ENCODE measurements around the gene CDH4. TPM values are rescaled to one million over a fixed set of nuclear protein-coding genes. Genes with fewer than 3 reads are reported as not detected.

CDH4 gene
- total and polyA plus RNA-seq, 12 donors: 0.04 to 0.25 (median 0.08) TPM; not detected in 5

DNA sequence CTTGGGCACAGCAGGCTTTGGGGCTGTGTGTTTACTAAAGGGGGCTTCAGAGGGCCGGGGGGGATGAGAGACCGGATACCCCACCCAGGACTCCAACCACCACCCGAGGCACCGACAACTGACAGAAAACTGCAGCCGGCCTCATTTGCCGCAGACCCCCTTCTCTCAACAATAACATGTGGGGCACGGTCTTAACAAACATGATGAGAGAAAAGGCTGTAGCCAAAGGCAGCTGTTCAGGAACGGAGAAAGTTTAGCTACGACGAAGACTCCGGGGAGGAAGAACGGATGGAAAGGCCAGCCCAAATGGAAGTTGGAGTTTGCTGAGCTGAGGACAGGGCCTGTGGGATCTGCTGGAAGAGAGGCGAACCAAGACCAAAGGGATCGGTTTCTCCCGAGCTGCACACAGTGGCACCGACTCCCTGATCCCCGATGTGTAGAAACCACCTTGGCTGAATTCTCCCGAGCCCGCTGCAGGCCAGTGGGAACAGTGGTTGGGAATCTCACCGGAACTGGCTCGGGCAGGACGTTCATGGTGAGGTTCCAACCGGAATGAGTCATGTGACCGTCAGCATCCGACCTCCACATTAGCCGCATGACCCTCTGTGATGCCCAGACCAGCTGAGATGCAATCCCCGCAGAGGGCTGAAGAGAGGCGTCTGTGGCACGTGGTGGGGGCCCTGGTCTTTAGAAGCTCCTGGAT is 454.3 kb downstream of the CDH4 start:
- TF ChIP-seq, protein P1, sequence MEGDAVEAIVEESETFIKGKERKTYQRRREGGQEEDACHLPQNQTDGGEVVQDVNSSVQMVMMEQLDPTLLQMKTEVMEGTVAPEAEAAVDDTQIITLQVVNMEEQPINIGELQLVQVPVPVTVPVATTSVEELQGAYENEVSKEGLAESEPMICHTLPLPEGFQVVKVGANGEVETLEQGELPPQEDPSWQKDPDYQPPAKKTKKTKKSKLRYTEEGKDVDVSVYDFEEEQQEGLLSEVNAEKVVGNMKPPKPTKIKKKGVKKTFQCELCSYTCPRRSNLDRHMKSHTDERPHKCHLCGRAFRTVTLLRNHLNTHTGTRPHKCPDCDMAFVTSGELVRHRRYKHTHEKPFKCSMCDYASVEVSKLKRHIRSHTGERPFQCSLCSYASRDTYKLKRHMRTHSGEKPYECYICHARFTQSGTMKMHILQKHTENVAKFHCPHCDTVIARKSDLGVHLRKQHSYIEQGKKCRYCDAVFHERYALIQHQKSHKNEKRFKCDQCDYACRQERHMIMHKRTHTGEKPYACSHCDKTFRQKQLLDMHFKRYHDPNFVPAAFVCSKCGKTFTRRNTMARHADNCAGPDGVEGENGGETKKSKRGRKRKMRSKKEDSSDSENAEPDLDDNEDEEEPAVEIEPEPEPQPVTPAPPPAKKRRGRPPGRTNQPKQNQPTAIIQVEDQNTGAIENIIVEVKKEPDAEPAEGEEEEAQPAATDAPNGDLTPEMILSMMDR (IDR thresholded peaks at IDR 0.05): no peak
- Histone ChIP-seq H3K9me3 (no peaks in the 10 kb centered on the region), H3K27ac (no peak overlapping the region), H3K4me3 (no peak overlapping the region), H3K27me3 (peaks cover 0 to 15% (median 0%) of the 10 kb centered on the region in 7 donors), H3K4me1 (no peaks in the 10 kb centered on the region), H3K36me3 (no peaks in the 10 kb centered on the region)
- 89 to 91% methylated on average over 29 of the region's 29 CpGs for WGBS, 2 donors
- intact Hi-C loops (cut with DNase I): no loop called here
- DNase-seq: no peak
- no peak for ATAC-seq

DNA sequence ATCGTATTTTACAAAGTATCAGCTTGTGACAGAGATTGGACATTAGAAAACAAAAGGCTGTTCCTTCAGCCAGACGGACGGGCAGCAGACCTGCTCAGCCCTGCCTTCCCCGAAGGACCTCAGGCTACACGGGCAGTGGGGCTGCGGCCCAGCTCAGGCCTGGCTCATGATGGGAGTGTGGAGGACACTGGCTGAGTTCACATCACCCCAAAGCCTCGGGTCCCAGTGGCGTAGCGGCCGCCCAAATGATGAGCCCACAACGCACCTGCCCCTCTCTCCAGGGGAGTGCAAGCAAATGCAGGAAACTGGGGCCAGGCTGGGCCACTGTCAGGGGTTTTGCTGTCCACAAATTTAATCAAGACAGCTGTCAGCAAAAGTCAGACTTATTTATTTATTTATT is 456.8 kb downstream of the CDH4 start:
- TF ChIP-seq, protein P1 (IDR thresholded peaks at IDR 0.05): no peak
- H3K9me3 ChIP-seq: no peaks in the 10 kb centered on the region
- DNase-seq (no peak), ATAC-seq (no peak)
- no peaks in the 10 kb centered on the region for H3K36me3 ChIP-seq
- H3K27me3 ChIP-seq: peaks cover 0 to 20% (median 0%) of the 10 kb centered on the region in 7 donors
- H3K4me3 ChIP-seq: no peak overlapping the region
- no peak overlapping the region for H3K27ac ChIP-seq
- H3K4me1 ChIP-seq: no peaks in the 10 kb centered on the region
- 86 to 91% methylated on average over 11 of the region's 11 CpGs for WGBS, 2 donors
- intact Hi-C loops (cut with DNase I): no loop called here

DNA sequence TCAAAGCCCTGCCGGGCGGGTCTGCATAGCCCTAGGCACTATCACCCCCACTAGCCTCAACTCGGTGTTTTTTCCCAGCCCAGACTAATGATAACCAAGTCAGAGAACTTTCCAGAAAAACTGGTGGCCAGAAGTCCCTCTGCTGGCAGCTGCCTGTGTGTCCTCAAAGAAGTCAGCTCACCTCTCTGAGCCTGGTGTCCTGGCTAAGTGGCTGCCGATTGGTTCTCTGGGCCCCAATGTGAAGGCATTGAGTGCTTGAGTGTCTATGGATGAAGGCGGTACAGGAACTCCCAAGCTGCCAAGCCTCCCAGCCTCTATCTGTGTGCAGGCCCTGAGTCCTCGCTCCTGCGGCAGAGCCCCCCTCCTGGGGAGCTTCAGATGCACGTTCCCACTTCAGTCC is 458.0 kb downstream of the CDH4 start:
- intact Hi-C loops (cut with DNase I): no loop called here

DNA sequence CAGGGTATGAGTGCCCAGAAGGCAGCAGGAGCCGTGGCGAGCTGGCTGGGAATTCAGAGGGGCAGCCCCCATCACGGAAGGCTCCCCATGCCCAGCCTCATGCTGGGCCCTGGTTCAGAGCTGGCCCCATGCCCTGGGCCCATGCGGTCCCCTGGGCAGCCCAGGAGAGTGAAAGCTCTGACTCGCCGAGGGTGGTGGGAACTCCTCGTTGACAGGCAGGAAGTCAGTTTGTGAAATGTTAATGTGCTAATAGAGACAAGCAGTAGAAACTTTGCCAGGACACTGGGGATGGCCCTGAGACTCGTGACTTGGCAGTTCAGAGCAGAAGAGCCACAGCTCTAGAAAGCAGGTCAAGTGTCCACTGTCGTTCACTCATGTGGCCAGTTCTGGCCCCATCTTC is 460.6 kb downstream of the CDH4 start:
- TF ChIP-seq, protein P1 (IDR thresholded peaks at IDR 0.05): no peak
- 39 to 47% methylated on average over 9 of the region's 9 CpGs for WGBS, 2 donors
- Histone ChIP-seq H3K4me3 (no peak overlapping the region), H3K36me3 (no peaks in the 10 kb centered on the region), H3K27ac (no peak overlapping the region), H3K9me3 (peaks cover 0 to 20% (median 10%) of the 10 kb centered on the region in 11 donors), H3K27me3 (peaks cover 0 to 18% (median under 1%) of the 10 kb centered on the region in 7 donors), H3K4me1 (no peaks in the 10 kb centered on the region)
- ATAC-seq (no peak), DNase-seq (no peak)
- intact Hi-C loops (cut with DNase I): no loop called here

More for the DNA sequence above, 458.0 kb downstream of the CDH4 start:
- Histone ChIP-seq H3K36me3 (no peaks in the 10 kb centered on the region), H3K4me3 (no peak overlapping the region), H3K9me3 (peaks cover 0 to under 1% (median 0%) of the 10 kb centered on the region in 11 donors), H3K27ac (no peak overlapping the region), H3K4me1 (no peaks in the 10 kb centered on the region), H3K27me3 (peaks cover 0 to 19% (median 0%) of the 10 kb centered on the region in 7 donors)
- DNase-seq (no peak), ATAC-seq (no peak)
- TF ChIP-seq, protein P1 (IDR thresholded peaks at IDR 0.05): no peak
- 77 to 80% methylated on average over 8 of the region's 8 CpGs for WGBS, 2 donors

Measured in heart right ventricle (tissue), 16 donors.